ENCODE measurements around the gene LILRA1.
"Not testable (repeated sequence)": the region's sequence is repeated elsewhere in the genome, so short reads cannot be mapped to it uniquely, and the experiment has no call there.

DNA sequence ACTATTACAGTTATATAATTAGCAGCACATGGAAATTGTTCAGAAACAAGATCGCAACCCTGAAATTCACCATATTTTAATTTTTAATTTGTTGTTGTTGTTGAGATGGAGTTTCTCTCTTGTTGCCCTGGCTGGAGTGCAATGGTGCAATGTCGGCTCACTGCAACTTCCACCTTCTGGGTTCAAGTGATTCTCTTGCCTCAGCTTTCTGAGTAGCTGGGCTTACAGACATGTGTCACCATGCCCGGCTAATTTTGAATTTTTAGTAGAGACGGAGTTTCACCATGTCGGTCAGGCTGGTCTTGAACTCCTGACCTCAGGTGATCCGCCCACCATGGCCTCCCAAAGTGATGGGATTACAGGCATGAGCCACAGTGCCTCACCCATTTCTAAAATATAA is 30.2 kb upstream of the LILRA1 start:
- not testable (repeated sequence) for TF ChIP-seq CTCF, POLR2A (IDR thresholded peaks at IDR 0.05)
